HG03460 (cell line): ENCODE results near the gene ZNF276.
A peak's percentile ranks its signal among the peaks of the same experiment; 100 is the strongest.
"Not testable (repeated sequence)": the region's sequence is repeated elsewhere in the genome, so short reads cannot be mapped to it uniquely, and the experiment has no call there.

Experiments
- ATAC-seq: cut with Tn5 transposase; IDR thresholded peaks from one replicate; pipeline ENCODE4 v1.9.1; 2021; ENCODE audit not compliant: unreplicated experiment

Gene ZNF276, protein sequence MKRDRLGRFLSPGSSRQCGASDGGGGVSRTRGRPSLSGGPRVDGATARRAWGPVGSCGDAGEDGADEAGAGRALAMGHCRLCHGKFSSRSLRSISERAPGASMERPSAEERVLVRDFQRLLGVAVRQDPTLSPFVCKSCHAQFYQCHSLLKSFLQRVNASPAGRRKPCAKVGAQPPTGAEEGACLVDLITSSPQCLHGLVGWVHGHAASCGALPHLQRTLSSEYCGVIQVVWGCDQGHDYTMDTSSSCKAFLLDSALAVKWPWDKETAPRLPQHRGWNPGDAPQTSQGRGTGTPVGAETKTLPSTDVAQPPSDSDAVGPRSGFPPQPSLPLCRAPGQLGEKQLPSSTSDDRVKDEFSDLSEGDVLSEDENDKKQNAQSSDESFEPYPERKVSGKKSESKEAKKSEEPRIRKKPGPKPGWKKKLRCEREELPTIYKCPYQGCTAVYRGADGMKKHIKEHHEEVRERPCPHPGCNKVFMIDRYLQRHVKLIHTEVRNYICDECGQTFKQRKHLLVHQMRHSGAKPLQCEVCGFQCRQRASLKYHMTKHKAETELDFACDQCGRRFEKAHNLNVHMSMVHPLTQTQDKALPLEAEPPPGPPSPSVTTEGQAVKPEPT

GRCh38 chr16:89720813-89721545 lies at the start of gene ZNF276, which contains the start of gene VPS9D1:
Gene ZNF276 (plus strand): TSS chr16:89721537. CDS start chr16:89721641, 104 bp downstream.
Gene VPS9D1 (minus strand): TSS chr16:89720898. CDS start chr16:89720861, 37 bp downstream.
- ATAC-seq = peak; percentile 46

DNA sequence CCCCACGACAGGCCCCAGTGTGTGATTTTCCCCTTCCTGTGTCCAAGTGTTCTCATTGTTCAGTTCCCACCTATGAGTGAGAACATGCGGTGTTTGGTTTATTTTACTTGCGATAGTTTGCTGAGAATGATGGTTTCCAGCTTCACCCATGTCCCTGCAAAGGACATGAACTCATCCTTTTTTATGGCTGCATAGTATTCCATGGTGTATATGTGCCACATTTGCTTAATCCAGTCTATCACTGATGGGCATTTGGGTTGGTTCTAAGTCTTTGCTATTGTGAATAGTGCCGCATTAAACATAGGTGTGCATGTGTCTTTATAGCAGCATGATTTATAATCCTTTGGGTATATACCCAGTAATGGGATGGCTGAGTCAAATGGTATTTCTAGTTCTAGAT lies 49.8 kb upstream of the ZNF276 start:
- ATAC-seq = not testable (repeated sequence)

DNA sequence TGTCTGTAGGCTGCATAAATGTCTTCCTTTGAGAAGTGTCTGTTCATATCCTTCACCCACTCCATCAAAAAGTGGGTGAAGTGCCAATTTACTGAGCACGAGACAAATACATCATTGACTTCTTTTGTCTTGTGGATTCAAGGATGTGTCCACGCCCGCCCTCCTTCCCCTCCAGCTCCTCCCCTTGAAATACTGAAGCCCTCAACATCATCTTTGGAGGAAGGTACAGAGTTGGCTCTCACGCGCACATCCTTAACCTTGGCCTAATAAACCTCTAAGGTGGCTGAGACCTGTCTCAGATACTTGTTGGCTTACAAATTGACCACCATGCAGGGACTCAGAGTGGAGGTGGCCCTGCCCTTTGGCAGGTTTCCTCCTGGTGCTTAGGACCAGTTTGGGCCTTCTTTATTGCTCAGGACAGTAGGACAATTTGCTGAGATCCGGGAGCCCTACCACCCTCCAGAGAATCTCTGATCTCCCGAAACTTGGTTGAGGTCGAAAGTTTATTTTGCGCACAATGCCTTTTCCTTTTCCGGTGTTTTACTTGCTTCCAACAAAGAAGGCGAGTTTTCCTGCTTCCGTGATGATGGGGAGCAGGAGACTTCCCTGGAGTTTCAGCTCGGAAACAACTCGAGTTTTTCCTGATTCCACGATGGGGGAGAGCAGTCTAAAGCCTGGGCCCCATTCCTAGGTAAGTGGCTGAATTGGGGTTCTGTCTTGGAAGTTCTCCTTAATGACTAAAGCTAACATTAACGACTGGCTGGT lies 49.0 kb upstream of the ZNF276 start:
- ATAC-seq = no peak

DNA sequence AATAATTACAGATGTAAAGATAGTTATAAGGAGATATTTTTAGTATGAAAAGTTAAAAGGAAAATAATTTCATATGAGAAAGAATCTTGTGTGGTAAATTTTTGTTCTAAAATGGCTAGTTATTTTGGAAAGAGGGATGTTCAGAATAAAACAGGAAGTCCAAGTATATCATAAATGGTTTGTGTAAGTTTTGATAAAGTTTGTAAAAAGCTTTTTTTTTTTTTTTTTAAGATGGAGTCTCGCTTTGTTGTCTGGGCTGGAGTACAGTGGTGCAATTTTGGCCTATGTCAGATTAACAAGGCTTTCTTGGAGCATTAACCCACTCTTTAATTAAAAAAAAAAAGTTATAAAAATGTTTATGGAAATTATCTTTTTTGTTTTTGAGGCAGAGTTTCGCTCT lies 43.1 kb upstream of the ZNF276 start:
- ATAC-seq = no peak

DNA sequence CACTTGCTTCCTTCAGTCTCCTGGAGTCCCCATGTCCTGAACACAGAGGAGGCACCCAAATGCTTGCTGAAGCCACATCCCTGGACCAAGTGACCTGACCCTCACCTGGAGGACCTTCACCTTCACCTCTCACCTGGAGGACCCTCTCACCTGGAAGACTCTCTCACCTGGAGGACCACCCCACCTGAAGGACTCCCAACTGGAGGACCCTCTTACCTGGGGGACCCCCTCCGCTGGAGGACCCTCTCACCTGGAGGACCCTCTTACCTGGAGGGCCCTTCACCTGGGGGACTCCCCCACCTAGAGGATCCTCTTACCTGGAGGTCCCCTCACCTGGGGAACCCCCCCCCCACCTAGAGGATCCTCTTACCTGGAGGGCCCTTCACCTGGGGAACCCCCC lies 35.4 kb upstream of the ZNF276 start:
- no peak for ATAC-seq

DNA sequence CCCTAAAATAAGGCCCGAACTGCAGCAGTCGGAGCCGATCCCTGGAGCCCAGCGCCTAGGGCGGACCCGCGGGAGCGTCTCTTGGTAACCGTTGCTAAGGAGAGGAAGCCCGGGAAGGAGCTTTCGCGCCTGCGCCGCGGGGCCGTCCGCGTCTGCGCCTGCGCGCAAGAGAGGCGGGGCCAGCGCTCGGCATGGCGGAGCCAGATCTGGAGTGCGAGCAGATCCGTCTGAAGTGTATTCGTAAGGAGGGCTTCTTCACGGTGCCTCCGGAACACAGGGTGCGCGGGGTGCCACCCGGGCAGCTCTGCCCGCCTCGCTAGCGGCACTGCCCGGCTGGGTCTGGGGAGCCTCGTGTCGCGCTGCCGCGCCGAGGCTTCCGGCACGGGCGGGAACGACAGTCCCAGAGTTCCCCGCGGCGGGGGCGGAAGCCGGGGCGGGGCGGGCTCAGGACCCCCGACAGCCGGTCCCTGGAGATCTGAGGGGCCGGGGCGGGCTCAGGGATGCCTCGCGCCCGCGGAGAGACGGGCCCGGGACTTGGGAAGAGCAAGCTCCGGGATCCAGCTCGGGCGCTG lies 34.7 kb upstream of the ZNF276 start, which contains the start of gene CDK10:
Gene CDK10, plus strand, starts transcription at position 170 of the 572 bp plus-strand sequence. Its CDS starts 22 bp downstream, at position 192.
- peak; percentile 64 for ATAC-seq

DNA sequence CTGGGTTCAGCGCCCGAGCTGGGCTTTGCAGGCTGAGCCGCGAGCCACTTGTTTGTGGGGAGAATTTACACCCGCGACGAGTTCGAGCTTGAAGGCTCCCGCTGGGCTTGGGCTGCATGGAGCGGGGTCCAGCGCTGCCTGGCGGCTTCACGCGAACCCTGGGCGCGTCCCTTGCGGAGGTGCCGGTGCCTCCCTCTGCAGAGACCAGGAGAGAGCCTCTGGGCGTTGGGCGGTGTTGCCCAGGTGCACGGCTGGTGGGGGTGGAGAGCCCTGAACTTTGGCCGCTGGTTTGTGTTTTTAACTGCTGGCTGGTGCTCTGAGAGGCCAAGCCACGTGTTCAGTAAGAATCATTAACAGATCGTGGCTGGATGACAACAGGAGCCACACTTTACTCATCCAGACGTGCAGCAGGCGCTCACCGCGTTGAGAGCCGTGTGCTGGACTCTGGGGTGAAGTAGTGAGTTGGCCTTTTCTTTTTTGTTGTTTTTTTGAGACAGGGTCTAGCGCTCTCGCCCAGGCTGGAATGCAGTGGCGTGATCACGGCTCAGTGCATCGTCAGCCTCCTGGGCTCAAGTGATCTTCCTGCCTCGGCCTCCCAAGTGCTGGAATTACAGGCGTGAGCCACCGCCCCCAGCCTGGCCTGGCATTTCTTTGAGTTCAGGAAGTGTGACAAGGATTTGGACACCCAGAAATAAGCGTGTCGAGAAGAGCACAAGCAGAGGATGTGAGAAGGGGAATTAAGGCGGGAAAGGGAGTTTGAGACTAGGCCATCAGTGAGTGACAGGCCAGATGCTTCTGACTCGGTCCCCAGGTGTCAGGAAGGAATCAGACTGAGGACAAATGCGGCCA lies 34.0 kb upstream of the ZNF276 start:
- peak; percentile 42 for ATAC-seq

- no peak for ATAC-seq
Observed at GRCh38 chr16:89688395-89688794, 32.9 kb upstream of the ZNF276 start.

DNA sequence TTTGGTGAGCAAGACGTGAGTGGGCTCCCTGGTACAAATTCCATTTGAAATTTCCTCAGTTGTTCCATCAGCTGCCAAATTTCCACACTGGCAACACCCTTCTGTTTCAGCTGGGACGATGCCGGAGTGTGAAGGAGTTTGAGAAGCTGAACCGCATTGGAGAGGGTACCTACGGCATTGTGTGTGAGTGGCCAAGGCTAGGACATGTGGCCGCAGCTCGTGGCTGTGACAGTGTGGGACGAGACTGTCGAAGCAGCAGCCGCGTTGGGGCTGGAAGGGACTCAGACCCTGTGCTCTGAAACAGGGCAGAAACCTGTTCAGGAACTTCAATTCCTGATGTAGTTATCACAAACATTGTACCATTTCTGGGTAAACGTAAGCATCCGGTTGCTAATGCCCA lies 32.2 kb upstream of the ZNF276 start:
- ATAC-seq = no peak

DNA sequence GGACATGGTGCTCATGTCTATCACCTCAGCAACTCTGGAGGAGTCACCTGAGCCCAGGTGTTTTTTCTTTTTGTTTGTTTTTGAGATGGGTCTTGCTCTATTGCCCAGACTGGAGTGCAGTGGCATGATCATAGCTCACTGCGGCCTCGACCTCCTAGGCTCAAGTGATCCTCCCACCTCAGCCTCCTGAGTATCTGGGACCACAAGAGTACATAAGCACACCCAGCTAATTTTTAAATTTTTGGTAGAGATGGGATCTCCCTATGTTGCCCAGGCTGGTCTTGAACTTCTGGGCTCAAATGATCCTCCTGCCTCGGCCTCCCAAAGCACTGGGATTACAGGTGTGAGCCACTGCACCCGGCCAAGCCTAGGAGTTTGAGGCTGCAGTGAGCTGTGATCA lies 31.7 kb upstream of the ZNF276 start:
- not testable (repeated sequence) for ATAC-seq

- ATAC-seq = no peak
Observed at GRCh38 chr16:89690392-89690901, 30.9 kb upstream of the ZNF276 start.

DNA sequence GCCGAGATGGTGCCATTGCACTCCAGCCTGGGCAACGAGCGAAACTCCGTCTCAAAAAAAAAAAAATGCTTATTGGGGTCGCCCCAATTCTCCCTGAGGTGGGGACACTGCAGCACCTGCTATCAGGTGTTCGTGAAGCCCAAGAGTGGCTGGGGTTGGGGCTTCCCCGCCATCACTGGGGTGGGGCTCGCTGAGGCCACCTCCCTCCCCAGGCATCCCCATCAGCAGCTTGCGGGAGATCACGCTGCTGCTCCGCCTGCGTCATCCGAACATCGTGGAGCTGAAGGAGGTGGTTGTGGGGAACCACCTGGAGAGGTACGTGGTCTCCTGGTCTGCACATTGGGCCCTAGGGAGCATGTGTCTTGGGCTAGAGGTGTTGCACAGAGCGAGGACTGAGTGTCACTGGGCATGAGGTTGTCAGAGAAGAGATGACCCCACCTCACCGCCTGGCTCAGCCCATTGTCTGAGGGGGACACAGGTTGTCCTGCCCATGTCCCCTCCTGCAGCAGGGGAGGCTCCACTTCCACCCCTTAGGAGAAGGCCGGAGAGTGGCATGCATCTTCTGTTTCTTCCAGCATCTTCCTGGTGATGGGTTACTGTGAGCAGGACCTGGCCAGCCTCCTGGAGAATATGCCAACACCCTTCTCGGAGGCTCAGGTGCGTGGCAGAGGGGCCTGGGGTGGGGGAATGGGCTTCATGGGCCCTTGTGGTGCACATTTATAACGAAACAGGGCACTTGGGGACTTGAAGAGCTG lies 29.9 kb upstream of the ZNF276 start:
- no peak for ATAC-seq

GRCh38 chr16:89691986-89692569 lies 29.3 kb upstream of the ZNF276 start:
- no peak for ATAC-seq

- ATAC-seq = no peak
Observed at GRCh38 chr16:89693289-89693731, 28.0 kb upstream of the ZNF276 start.

GRCh38 chr16:89693931-89694783 lies 27.2 kb upstream of the ZNF276 start:
- no peak for ATAC-seq

DNA sequence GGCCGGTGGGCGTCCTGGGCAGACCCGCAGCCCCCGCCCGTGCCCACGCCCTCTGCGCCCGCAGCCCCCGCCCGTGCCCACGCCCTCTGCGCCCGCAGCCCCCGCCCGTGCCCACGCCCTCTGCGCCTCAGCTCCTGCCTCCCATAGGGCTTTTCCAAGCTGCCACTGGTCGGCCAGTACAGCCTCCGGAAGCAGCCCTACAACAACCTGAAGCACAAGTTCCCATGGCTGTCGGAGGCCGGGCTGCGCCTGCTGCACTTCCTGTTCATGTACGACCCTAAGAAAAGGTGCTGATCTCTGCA lies 26.6 kb upstream of the ZNF276 start:
- ATAC-seq = not testable (repeated sequence)

- no peak for ATAC-seq
Observed at GRCh38 chr16:89695086-89695874, 26.1 kb upstream of the ZNF276 start.
